GM19025 (cell line): ENCODE data around the gene PSME1.
A peak's percentile ranks its signal among the peaks of the same experiment; 100 is the strongest.

ENCODE experiments used
- ATAC-seq: cut with Tn5 transposase; IDR thresholded peaks from one replicate; pipeline ENCODE4 v1.9.1; 2021; ENCODE audit warnings: mild to moderate bottlenecking, low read depth, moderate library complexity; ENCODE audit not compliant: unreplicated experiment

PSME1 gene

DNA sequence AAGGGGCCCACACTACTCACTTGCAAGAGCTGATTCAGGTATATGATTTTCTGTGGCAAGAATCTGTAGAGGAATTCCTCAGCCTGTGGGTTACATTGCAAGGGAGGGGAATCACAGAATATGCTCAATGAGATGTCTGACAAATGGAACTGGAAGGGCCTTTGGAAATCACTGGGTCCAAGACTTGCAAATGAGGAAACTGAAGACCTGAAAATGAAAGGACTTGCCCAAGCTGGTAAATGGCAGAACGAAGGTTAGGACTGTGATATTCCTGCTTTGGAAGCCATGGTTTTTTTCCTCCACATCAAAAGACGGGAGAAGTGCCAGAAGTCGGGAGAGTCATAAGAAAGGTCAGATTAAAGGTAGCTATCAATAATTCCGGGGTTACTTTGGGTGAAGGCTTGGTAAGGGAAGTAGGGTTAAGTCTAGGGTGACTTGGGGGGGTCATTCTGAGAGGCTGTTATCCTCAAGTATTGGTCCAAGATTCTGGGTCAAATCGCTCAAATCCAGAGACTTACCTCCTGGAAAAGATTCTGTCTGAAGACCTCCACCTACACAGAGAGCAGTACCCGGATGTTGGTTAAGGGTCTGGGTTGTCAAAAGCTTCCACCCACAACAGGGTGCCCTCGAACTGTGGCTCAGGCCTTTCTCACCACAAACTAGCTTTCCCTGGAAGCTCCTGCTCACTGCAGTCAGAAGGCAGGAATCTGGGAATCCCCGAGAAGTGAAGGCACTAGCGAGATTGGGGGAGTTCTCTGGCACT lies 9.9 kb downstream of the PSME1 start:
- ATAC-seq = no peak

DNA sequence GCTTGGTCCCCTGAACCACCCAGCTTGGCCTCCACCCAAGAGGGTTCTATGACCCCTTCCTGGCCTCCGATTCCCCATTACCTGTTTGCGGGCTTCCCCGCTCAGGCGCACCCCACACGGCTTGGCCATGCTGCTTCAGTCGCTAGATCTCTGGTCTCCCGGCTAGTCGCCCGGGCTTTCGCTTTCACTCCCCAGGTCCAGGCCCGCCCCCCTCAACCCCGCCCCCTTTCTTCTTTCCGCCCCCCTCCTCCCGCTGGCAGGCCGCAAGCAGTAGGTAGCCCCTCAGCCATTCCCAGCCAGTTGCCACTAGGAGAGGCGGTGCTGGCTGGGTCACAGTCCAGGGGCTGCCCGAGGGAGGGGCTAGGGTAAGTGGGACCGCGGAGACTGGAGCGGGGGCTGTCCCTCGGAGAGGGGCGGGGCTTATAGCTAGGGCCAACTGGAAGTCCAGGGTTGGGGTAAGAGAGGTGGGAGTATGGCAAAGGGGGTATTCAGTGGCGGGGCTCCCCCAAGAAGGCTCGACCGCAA lies 10.5 kb downstream of the PSME1 start, which contains the start of gene PSME2:
Gene PSME2, minus strand, starts transcription at position 158 of the 525 bp plus-strand sequence. Its CDS starts 29 bp downstream, at position 129.
- peak; percentile 49 for ATAC-seq

DNA sequence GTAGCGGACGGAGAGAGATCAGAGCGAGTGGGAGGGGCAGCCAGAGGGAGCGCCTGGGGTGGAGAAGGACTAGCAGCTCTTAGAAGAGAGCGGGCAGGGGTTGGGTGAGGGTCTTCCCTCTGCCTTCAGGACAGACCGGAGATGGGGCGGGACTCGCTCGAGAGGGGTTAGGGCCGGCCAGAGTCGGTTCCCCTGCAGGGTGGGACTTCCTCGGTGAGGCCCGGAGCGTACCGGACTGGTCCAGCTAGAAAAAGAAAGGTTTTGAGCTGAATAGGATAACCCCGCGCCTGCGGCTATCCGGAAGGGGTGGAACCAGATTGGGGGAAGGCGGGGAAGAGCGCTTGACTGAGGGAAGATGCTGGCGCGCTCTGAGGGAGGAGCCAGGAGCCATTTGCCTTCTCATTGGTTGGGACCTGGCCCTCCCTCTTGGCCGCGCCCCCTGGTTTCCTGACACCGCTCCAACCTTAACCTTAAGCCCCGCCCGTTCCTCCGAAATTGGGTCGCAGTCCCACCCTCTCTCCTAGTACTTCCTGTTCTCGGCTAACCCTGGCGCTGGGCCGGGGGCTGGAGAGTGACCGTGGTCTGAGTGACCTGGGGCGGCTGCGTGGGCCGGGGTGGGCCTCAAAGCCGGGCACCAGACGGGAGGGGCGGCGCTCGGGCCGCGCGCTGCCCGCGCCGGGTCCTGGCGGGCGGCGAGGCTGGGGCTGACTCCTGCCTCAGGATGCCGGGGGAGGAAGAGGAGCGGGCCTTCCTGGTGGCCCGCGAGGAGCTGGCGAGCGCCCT lies 11.2 kb downstream of the PSME1 start, which contains the start of gene RNF31:
Gene RNF31, plus strand, starts transcription at position 521 of the 783 bp plus-strand sequence. Its CDS starts 201 bp downstream, at position 722.
- ATAC-seq = peak; percentile 77

DNA sequence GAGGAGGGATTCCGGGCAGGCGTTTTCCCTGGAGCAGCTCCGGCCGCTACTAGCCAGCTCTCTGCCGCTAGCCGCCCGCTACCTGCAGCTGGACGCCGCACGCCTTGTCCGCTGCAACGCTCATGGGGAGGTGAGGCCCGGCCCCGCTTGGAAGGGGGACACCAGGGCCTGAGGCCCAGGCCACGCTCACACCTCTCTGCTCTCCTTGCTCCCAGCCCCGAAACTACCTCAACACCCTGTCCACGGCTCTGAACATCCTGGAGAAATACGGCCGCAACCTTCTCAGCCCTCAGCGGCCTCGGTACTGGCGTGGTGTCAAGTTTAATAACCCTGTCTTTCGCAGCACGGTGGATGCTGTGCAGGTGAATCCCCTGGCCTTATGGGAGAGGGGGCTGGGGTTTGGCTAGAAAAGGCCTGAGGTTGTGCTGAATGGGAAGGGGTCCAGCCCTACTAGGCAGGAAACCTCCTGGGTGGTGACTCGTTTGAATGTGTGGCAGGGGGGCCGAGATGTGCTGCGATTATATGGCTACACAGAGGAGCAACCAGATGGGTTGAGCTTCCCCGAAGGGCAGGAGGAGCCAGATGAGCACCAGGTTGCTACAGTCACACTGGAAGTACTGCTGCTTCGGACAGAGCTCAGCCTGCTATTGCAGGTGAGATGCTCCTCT lies 11.9 kb downstream of the PSME1 start:
- ATAC-seq = no peak

DNA sequence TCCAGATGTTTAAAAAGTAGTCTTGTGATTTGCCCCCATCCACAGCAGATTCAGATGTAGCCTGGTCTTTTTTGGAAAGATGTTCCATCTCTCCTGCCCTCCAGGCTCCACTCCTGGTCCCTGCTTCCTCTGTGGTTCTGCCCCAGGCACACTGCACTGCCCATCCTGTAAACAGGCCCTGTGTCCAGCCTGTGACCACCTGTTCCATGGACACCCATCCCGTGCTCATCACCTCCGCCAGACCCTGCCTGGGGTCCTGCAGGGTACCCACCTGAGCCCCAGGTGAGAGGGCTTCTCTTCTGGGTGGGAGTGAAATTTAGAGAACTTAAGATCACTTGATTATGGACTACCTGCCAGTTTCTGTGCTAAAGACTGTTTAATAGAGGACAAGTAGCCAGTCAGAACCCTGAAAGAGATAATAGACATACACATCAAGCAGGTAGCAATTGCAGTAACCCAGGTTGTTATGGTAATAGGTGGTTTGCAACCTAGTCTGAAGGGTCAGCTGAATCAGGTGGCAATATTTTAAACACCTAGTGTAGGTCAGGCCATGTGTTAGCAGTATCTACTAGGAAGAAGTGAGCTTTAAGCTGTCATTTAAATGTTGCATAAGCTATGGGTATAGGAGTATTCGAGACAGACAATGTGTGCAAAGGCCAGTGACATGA lies 13.4 kb downstream of the PSME1 start:
- no peak for ATAC-seq

DNA sequence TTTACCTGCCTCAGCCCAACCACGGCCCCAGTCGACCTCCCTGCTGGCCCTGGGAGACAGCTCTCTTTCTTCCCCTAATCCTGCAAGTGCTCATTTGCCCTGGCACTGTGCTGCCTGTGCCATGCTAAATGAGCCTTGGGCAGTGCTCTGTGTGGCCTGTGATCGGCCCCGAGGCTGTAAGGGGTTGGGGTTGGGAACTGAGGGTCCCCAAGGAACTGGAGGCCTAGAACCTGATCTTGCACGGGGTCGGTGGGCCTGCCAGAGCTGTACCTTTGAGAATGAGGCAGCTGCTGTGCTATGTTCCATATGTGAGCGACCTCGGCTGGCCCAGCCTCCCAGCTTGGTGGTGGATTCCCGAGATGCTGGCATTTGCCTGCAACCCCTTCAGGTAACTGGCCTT lies 14.1 kb downstream of the PSME1 start:
- no peak for ATAC-seq

DNA sequence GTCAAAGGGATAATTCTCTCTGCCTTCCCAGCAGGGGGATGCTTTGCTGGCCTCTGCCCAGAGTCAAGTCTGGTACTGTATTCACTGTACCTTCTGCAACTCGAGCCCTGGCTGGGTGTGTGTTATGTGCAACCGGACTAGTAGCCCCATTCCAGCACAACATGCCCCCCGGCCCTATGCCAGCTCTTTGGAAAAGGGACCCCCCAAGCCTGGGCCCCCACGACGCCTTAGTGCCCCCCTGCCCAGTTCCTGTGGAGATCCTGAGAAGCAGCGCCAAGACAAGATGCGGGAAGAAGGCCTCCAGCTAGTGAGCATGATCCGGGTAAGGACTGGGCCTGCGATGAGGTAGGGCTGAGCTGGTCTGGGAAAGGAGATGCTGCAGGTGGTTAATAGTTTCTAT lies 14.6 kb downstream of the PSME1 start:
- no peak for ATAC-seq

DNA sequence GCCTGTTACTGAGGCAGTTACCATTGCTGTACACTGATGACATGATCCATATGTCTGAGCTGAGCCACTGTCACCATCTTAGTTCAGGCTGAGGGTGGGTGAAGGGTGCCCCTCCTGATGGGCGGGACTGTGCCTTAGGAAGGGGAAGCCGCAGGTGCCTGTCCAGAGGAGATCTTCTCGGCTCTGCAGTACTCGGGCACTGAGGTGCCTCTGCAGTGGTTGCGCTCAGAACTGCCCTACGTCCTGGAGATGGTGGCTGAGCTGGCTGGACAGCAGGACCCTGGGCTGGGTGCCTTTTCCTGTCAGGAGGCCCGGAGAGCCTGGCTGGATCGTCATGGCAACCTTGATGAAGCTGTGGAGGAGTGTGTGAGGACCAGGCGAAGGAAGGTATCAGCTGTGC lies 15.0 kb downstream of the PSME1 start:
- ATAC-seq = no peak

GRCh38 chr14:24151404-24152080 lies 15.5 kb downstream of the PSME1 start:
- no peak for ATAC-seq

DNA sequence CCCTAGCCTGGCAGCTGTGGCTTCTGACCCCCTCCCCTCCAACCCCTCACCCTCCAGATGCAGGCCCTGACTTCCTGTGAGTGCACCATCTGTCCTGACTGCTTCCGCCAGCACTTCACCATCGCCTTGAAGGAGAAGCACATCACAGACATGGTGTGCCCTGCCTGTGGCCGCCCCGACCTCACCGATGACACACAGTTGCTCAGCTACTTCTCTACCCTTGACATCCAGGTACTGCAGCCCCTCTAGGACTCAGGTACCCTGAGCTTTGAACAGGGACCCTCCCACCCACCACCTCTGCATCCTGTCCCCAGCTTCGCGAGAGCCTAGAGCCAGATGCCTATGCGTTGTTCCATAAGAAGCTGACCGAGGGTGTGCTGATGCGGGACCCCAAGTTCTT lies 19.1 kb downstream of the PSME1 start:
- ATAC-seq = no peak

DNA sequence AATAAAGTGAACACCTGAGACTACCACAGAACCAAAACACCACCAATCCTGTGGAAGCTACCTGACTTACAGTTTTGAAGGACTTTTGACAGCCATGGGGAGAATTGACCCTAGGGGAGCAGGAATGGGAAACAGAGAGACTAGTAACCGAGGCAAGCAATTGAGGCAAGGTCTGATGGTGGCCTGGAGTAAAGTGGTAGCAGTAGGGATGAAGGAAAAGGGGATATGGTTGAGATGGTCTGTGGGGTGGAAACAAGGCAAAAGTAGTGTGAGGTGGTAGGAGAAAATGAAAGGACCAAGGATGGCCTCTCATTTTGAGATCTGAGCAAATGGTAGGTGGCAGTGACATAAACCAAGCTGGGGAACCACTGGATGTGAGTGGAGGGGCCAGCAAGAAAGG lies 20.8 kb downstream of the PSME1 start:
- no peak for ATAC-seq

GRCh38 chr14:24157331-24157730 lies 21.3 kb downstream of the PSME1 start:
- ATAC-seq = no peak

GRCh38 chr14:24159777-24160498 lies 23.9 kb downstream of the PSME1 start:
- ATAC-seq = no peak

- ATAC-seq = no peak
Observed at GRCh38 chr14:24160499-24160849, 24.5 kb downstream of the PSME1 start.

DNA sequence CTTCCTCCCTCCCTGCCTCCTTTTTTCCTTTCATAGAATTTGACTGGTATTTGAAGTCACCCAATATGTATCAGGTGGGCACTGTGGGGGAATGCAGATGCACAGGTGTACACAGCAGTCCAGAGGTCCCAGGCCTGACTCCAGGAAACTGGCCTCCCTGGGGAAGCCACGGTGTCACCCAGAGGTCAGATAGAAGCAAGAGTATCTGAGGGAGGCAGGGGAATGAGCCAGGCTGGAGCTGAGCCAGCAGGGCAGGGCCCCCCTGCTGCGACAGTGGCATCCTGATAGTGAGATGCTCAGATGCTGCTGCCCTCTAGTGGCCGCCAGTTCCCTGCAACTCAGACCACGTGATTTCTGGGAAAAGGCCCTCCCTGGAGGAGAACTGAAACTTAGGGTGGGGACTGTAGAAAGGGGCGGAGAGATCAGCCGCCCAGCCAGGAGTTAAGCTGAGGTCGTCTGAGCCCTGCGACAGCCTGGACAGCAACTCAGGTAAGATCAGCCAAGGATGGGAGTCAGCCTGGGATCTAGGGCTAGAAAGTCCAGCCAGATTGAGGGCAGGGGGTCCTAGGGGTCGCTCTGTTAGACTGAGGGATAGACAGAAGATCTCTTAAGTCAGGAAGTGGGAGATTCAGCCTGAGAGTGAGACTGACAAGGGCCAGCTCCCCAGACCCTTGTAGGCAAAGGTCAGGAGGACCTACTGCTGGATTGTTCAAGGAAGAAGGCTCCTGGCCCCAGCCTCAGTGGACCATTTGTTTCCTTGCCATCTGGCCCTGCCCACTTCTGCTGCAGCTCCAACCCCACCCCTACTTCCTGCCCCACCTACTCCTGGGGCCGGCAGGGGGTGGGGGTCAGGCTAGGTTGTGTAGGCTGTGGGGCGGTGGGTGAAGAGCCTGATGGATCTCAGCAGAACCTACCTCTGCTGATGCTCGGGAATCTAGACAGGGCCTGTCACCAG lies 25.1 kb downstream of the PSME1 start, which contains the start of gene IRF9:
Gene IRF9, plus strand, starts transcription at position 416 of the 955 bp plus-strand sequence. CDS start 880 bp downstream, outside the sequence.
- ATAC-seq = peak; percentile 82

DNA sequence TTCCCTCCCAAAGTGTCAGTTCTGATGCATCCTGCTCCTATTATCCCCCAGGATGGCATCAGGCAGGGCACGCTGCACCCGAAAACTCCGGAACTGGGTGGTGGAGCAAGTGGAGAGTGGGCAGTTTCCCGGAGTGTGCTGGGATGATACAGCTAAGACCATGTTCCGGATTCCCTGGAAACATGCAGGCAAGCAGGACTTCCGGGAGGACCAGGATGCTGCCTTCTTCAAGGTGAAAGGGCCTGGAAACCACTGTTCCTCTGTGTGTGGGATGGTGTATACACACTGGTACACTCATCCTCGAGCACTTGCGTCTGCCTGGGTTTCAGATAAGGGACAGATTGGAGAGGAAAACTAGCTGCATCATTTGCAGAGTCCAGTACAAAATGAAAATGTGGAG lies 26.1 kb downstream of the PSME1 start:
- no peak for ATAC-seq

- ATAC-seq = no peak
Observed at GRCh38 chr14:24164518-24164991, 28.6 kb downstream of the PSME1 start.

DNA sequence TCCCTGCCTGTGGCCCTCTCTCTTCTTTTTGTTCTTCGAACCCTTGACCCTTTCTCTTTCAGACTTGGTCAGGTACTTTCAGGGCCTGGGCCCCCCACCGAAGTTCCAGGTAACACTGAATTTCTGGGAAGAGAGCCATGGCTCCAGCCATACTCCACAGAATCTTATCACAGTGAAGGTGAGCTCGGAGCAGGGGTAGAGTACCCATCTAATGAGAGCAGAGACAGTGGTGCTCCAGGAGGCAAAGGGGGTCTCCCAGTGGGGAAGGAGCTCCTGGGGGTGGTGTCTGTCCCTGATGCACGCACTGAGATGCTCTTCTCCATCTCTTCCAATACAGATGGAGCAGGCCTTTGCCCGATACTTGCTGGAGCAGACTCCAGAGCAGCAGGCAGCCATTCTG lies 29.8 kb downstream of the PSME1 start:
- no peak for ATAC-seq
